ENCODE results near the gene MAP2K3.
A peak's percentile ranks its signal among the peaks of the same experiment; 100 is the strongest.

- TF ChIP-seq POLR2A (IDR thresholded peaks at IDR 0.05; ENCODE audit: low read depth, low read length), result no peak
- no peak for TF ChIP-seq POLR2AphosphoS5 (IDR thresholded peaks at IDR 0.05; ENCODE audit: low read depth, low read length)
- TF ChIP-seq TAF1 (IDR thresholded peaks at IDR 0.05; ENCODE audit: low read depth, low read length), result no peak
- no peak for TF ChIP-seq SPI1 (IDR thresholded peaks at IDR 0.05; ENCODE audit: low read depth, low read length)
- peak; percentile 46; the same call in 1 of the 2 replicates for TF ChIP-seq POU2F2 (IDR thresholded peaks at IDR 0.05; ENCODE audit: low read depth, low read length)
Measured at GRCh38 chr17:21286909-21287702, 2.6 kb downstream of the MAP2K3 start.

All from GM12891 (cell line).